Neuronal stem cell (in vitro differentiated cells): ENCODE data around the gene SIAH3.
"Not testable (repeated sequence)": the region's sequence is repeated elsewhere in the genome, so short reads cannot be mapped to it uniquely, and the experiment has no call there.

Experiments used
- DNase-seq: peaks from one replicate; pipeline ENCODE4 v3.0.0-alpha.2; 2013; ENCODE audit warnings: low spot score
- H2AFZ ChIP-seq: one replicate; pipeline ENCODE4 v1.6.1; 2013; ENCODE audit warnings: mild to moderate bottlenecking, low read length, inconsistent platforms
- H2AK5ac ChIP-seq: 2 replicates; pipeline ENCODE4 v1.6.1; 2013; ENCODE audit warnings: low read depth, mild to moderate bottlenecking, inconsistent platforms, low read length, moderate library complexity, mixed read lengths
- H2BK120ac ChIP-seq: 2 replicates; pipeline ENCODE4 v1.6.1; 2013; ENCODE audit warnings: low read depth, mild to moderate bottlenecking, inconsistent platforms, low read length, moderate library complexity, mixed read lengths
- H2BK12ac ChIP-seq: one replicate; pipeline ENCODE4 v1.6.1; 2013; ENCODE audit warnings: low read length, inconsistent platforms
- H2BK15ac ChIP-seq: 2 replicates; pipeline ENCODE4 v1.6.1; 2013; ENCODE audit warnings: mild to moderate bottlenecking, low read length, inconsistent platforms, mixed read lengths
- H2BK5ac ChIP-seq: one replicate; pipeline ENCODE4 v1.6.1; 2013; ENCODE audit warnings: inconsistent platforms, mild to moderate bottlenecking, low read length, moderate library complexity
- H3K14ac ChIP-seq: one replicate; pipeline ENCODE4 v1.6.1; 2013; ENCODE audit warnings: low read length, inconsistent platforms
- H3K18ac ChIP-seq: 2 replicates; pipeline ENCODE4 v1.6.1; 2013; ENCODE audit warnings: low read length, inconsistent platforms
- H3K23ac ChIP-seq: 2 replicates; pipeline ENCODE4 v1.6.1; 2013; ENCODE audit warnings: low read depth, mild to moderate bottlenecking, mixed read lengths, low read length, inconsistent platforms; ENCODE audit not compliant: poor library complexity
- H3K27ac ChIP-seq: replicated peaks from 3 replicates; pipeline ENCODE4 v1.5.1; 2013; ENCODE audit warnings: low read length, inconsistent platforms
- H3K27me3 ChIP-seq, 3 experiments: 2 replicates each; pipeline ENCODE4 v1.6.1; 2013; ENCODE audit warnings: low read length in 3 of 3, mild to moderate bottlenecking in 2 of 3, inconsistent platforms in 1 of 3, low read depth in 1 of 3, mixed read lengths in 1 of 3, moderate library complexity in 1 of 3; ENCODE audit not compliant: control insufficient read depth in 3 of 3, insufficient read depth in 3 of 3
- H3K36me3 ChIP-seq, 2 donors: replicated peaks in 1 of 2; 2 replicates each; pipeline ENCODE4 v1.6.1; 2013; ENCODE audit warnings: low read length in 2 of 2; ENCODE audit not compliant: control insufficient read depth in 2 of 2, insufficient read depth in 2 of 2
- H3K4ac ChIP-seq: 2 replicates; pipeline ENCODE4 v1.6.1; 2013; ENCODE audit warnings: inconsistent platforms, mild to moderate bottlenecking, low read length, moderate library complexity
- H3K4me1 ChIP-seq, 2 donors: 1 replicate in 1 of 2; 2 replicates in 1 of 2; pipeline ENCODE4 v1.6.1; 2013; ENCODE audit warnings: low read length in 2 of 2, low read depth in 1 of 2; ENCODE audit not compliant: control insufficient read depth in 2 of 2, insufficient read depth in 1 of 2
- H3K4me2 ChIP-seq: one replicate; pipeline ENCODE4 v1.6.1; 2013; ENCODE audit warnings: mild to moderate bottlenecking, low read length, inconsistent platforms; ENCODE audit not compliant: insufficient read depth, poor library complexity, severe bottlenecking
- H3K4me3 ChIP-seq, 2 donors: 2 replicates each; pipeline ENCODE4 v1.5.1; 2013; ENCODE audit warnings: low read length in 2 of 2, mild to moderate bottlenecking in 2 of 2, inconsistent platforms in 1 of 2, moderate library complexity in 1 of 2
- H3K79me1 ChIP-seq: one replicate; pipeline ENCODE4 v1.6.1; 2013; ENCODE audit warnings: low read depth, mild to moderate bottlenecking, inconsistent platforms, low read length, moderate library complexity
- H3K9ac ChIP-seq: one replicate; pipeline ENCODE4 v1.6.1; 2013; ENCODE audit warnings: mild to moderate bottlenecking, low read depth, low read length, inconsistent platforms; ENCODE audit not compliant: poor library complexity
- H3K9me3 ChIP-seq, 2 donors: replicated peaks in 1 of 2; 2 replicates each; pipeline versions ENCODE3 to v1.6.1; 2013; ENCODE audit warnings: low read length in 2 of 2, mild to moderate bottlenecking in 2 of 2, inconsistent platforms in 1 of 2, low read depth in 1 of 2, mixed read lengths in 1 of 2, moderate library complexity in 1 of 2; ENCODE audit not compliant: control insufficient read depth in 2 of 2, insufficient read depth in 1 of 2
- H4K8ac ChIP-seq: one replicate; pipeline ENCODE4 v1.6.1; 2013; ENCODE audit warnings: low read depth, mild to moderate bottlenecking, inconsistent platforms, low read length, moderate library complexity
- H4K91ac ChIP-seq: one replicate; pipeline ENCODE4 v1.6.1; 2013; ENCODE audit warnings: low read length, low read depth, mild to moderate bottlenecking, inconsistent platforms; ENCODE audit not compliant: poor library complexity
- WGBS, 2 donors: extraction: QIAGEN DNeasy Blood & Tissue Kit; methylation state at CpG; one replicate each; pipeline ENCODE4 v1.1.7; 2013; ENCODE audit warnings: missing lambda C conversion rate in 2 of 2, mixed read lengths in 1 of 2; ENCODE audit not compliant: insufficient read length in 2 of 2, insufficient replicate concordance in 1 of 2; ENCODE audit errors: extremely low coverage in 2 of 2; 5-methylcytosine and 5-hydroxymethylcytosine counted together

Gene SIAH3

DNA sequence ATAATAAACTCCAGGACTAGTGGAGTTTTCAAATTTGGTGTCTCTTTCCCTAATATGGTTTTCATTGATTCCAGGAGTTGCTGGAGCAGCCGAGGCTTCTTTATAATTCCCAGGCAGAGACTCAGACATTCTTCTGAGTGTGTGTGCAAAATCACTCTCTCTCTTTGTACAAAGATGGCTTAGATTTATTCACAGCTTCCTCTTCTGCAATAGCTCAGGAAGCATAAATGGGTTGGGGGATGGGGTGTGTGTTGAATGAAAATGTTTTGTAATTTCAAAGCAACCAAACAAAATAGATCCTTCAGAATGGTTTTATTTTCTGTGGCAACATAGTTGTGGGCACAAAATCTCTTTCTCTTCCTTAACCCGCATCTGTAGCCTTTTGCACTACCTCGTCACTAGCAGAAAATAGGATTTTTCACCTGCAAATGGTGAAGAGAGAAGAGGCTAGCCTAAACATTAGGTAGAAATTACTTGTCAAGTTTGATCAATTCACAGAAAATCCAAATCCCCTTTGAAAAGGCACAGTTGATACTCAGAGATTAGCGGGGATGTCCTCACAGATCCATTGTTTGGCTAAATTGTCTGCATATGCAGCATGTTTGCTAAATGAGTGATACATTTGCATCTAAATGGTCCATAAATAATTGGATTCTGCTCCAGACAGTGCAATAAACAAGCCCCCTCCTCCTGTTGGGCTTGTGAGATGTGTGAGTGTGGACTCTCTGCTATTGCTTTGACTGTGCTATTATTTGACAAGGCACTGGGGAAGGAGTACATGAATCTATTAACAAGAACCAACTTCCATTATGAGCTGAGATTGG, 82.7 kb downstream of the SIAH3 start:
- no CpG with 5 or more reads among the region's 4 CpGs for WGBS, 2 donors

DNA sequence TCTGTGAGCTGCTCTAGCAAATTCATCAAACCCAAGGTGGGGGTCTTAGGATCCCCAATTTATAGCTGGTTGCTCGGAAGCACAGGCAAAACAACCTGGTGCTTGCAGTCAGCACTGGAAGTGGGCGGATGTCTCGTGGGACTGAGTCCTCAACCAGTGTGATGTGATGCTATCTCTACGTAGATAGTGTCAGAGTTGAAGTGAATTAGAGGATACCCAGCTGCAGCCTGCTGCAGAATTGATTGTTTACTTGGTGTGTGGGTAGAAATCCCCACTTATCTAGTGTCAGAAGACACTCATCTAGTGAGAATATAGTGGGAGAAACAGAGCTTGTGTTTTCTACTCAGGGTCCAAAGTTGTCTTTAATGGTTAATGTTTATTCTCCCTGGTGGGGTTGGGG, 86.1 kb downstream of the SIAH3 start:
- H3K4me2 ChIP-seq: no peak overlapping the region
- H3K14ac ChIP-seq: no peak overlapping the region
- H3K9ac ChIP-seq: no peak overlapping the region
- no peak for DNase-seq
- H3K4ac ChIP-seq: no peak overlapping the region
- WGBS, 2 donors: no CpG with 5 or more reads among the region's 4 CpGs
- H3K36me3 ChIP-seq: no peaks in the 10 kb centered on the region
- no peak overlapping the region for H2BK12ac ChIP-seq
- H4K8ac ChIP-seq: no peak overlapping the region
- H3K9me3 ChIP-seq: no peaks in the 10 kb centered on the region
- no peak overlapping the region for H2BK15ac ChIP-seq
- H3K4me3 ChIP-seq: no peak overlapping the region
- H3K79me1 ChIP-seq: peaks cover 3% of the 10 kb centered on the region
- no peak overlapping the region for H2BK5ac ChIP-seq
- peaks cover 0 to 8% (median 0%) of the 10 kb centered on the region in 3 experiments for H3K27me3 ChIP-seq
- H3K23ac ChIP-seq: no peak overlapping the region
- no peak overlapping the region for H4K91ac ChIP-seq
- H3K4me1 ChIP-seq: peaks cover 3 to 14% of the 10 kb centered on the region in 2 donors
- H2AFZ ChIP-seq: no peak overlapping the region
- H3K18ac ChIP-seq: no peak overlapping the region
- no peak overlapping the region for H2BK120ac ChIP-seq
- H3K27ac ChIP-seq: no peak overlapping the region
- H2AK5ac ChIP-seq: no peak overlapping the region

More for the DNA sequence above, 82.7 kb downstream of the SIAH3 start:
- peaks cover 3 to 14% of the 10 kb centered on the region in 2 donors for H3K4me1 ChIP-seq
- no peak overlapping the region for H3K9ac ChIP-seq
- no peak for DNase-seq
- no peak overlapping the region for H3K27ac ChIP-seq
- H3K23ac ChIP-seq: no peak overlapping the region
- H3K9me3 ChIP-seq: no peaks in the 10 kb centered on the region
- H3K36me3 ChIP-seq: no peaks in the 10 kb centered on the region
- H3K14ac ChIP-seq: no peak overlapping the region
- no peaks in the 10 kb centered on the region for H3K79me1 ChIP-seq
- peak overlapping the region; percentile 56 for H2AFZ ChIP-seq
- no peak overlapping the region for H2AK5ac ChIP-seq
- H4K8ac ChIP-seq: no peak overlapping the region
- H3K18ac ChIP-seq: no peak overlapping the region
- no peak overlapping the region for H3K4ac ChIP-seq
- H3K4me2 ChIP-seq: no peak overlapping the region
- H3K27me3 ChIP-seq: peaks cover 0 to 2% (median 0%) of the 10 kb centered on the region in 3 experiments
- no peak overlapping the region for H3K4me3 ChIP-seq
- H2BK15ac ChIP-seq: no peak overlapping the region
- no peak overlapping the region for H4K91ac ChIP-seq
- H2BK5ac ChIP-seq: no peak overlapping the region
- H2BK120ac ChIP-seq: no peak overlapping the region
- no peak overlapping the region for H2BK12ac ChIP-seq

DNA sequence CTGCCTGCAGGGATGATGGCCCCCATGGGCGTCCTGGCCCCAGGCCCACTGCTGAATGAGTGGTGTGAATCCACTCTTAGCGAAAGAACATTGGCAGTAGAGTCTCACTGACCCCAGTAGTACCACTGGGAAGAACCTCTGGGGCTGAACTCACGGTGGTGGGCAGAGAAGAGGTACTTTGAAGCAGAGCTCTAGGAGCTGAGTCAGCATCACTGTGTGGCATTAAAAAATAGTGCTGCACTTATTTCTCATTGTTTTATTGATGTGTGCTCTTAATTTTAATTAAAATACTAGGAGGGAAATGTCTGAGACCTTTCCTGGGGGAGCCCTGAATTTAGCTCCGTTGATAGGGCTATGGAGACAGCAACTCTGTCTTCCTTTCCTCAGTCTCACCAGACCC, 88.1 kb downstream of the SIAH3 start:
- H3K4me3 ChIP-seq: no peak overlapping the region
- no peak overlapping the region for H3K18ac ChIP-seq
- H3K4ac ChIP-seq: no peak overlapping the region
- peaks cover 0 to 8% (median 0%) of the 10 kb centered on the region in 3 experiments for H3K27me3 ChIP-seq
- H3K9me3 ChIP-seq: no peaks in the 10 kb centered on the region
- peaks cover 3% of the 10 kb centered on the region for H3K79me1 ChIP-seq
- H2BK12ac ChIP-seq: no peak overlapping the region
- no peak overlapping the region for H2AFZ ChIP-seq
- H3K23ac ChIP-seq: no peak overlapping the region
- H3K9ac ChIP-seq: no peak overlapping the region
- no peak overlapping the region for H3K4me2 ChIP-seq
- peaks cover 0 to 1% of the 10 kb centered on the region in 2 donors for H3K4me1 ChIP-seq
- no peak overlapping the region for H2BK120ac ChIP-seq
- H4K91ac ChIP-seq: no peak overlapping the region
- DNase-seq: no peak
- H3K14ac ChIP-seq: peak overlapping the region; percentile 66
- H3K27ac ChIP-seq: no peak overlapping the region
- WGBS, 2 donors: no CpG with 5 or more reads among the region's 4 CpGs
- H3K36me3 ChIP-seq: no peaks in the 10 kb centered on the region
- H2BK5ac ChIP-seq: no peak overlapping the region
- no peak overlapping the region for H2AK5ac ChIP-seq
- no peak overlapping the region for H4K8ac ChIP-seq
- no peak overlapping the region for H2BK15ac ChIP-seq

DNA sequence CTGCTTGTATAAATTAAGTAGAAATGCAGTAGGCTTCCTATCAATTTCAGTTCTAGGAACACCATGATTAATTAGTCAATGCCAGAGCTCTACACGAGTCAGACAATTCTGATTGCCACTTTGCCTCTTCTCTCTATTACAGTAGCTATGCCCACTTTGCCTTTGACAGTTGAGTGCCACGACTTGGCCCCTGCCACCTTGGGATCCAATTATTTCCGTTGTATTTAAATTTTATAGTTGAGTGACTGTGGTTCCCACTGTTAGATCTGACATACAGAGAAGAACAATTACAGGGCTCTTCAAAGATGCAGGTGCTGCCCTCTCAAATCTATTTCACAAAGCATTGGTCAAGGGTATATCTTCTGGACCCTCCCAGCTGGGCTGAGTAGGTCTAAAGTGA, 94.0 kb downstream of the SIAH3 start:
- not testable (repeated sequence) for H3K4me2 ChIP-seq

More for the DNA sequence above, 94.0 kb downstream of the SIAH3 start:
- H4K8ac ChIP-seq, H3K27ac ChIP-seq, H2AFZ ChIP-seq, H3K27me3 ChIP-seq, H3K36me3 ChIP-seq, H3K9ac ChIP-seq, DNase-seq, H2BK15ac ChIP-seq, H3K18ac ChIP-seq, H2BK5ac ChIP-seq, H3K79me1 ChIP-seq, H3K4me3 ChIP-seq, H2BK120ac ChIP-seq, H3K23ac ChIP-seq, H3K4me1 ChIP-seq, H3K4ac ChIP-seq, H3K9me3 ChIP-seq, H2AK5ac ChIP-seq, H2BK12ac ChIP-seq, H3K14ac ChIP-seq, H4K91ac ChIP-seq: not testable (repeated sequence)
- no CpG with 5 or more reads among the region's 3 CpGs for WGBS, 2 donors
